ENCODE data around the gene COP1.

DNA sequence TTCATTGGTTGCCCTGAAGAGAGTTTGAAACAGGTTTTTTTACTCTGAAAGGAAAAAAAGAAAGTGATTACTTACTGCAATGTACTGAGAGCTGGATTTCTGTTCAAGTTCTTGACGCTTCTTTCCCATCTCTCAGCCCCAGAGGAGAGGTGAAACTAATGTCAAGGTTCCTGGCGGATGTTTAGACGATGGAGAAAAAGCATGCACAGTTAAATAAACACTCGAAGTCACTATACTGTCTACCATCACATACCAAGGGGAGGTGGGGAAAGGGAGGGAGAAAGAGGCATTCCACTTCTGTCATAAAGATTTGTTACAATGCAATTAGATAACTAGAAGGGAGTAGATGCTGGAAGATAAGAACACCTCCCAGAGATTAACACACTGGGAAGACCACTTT, 286.7 kb downstream of the COP1 start:
- TF ChIP-seq POLR2AphosphoS5 (IDR thresholded peaks at IDR 0.05) (no peak), POLR2A (IDR thresholded peaks at IDR 0.05) (no peak)
- TF ChIP-seq, protein P1, sequence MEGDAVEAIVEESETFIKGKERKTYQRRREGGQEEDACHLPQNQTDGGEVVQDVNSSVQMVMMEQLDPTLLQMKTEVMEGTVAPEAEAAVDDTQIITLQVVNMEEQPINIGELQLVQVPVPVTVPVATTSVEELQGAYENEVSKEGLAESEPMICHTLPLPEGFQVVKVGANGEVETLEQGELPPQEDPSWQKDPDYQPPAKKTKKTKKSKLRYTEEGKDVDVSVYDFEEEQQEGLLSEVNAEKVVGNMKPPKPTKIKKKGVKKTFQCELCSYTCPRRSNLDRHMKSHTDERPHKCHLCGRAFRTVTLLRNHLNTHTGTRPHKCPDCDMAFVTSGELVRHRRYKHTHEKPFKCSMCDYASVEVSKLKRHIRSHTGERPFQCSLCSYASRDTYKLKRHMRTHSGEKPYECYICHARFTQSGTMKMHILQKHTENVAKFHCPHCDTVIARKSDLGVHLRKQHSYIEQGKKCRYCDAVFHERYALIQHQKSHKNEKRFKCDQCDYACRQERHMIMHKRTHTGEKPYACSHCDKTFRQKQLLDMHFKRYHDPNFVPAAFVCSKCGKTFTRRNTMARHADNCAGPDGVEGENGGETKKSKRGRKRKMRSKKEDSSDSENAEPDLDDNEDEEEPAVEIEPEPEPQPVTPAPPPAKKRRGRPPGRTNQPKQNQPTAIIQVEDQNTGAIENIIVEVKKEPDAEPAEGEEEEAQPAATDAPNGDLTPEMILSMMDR (IDR thresholded peaks at IDR 0.05) = no peak

Measured in breast epithelium (tissue), 3 donors.